Measurements from ENCODE around the gene MED20. TPM values are rescaled to one million over a fixed set of nuclear protein-coding genes. Genes with fewer than 3 reads are reported as not detected.

Gene MED20
- total and polyA plus RNA-seq, 9 donors, result 7.2 to 20.0 (median 13.1) TPM

- H3K9me3 ChIP-seq, result no peaks in the 10 kb centered on the region
- 47 to 54% (median 54%) methylated on average over 1 of the region's 1 CpG for WGBS, 3 donors
- no peak overlapping the region for H3K4me3 ChIP-seq
- TF ChIP-seq POLR2A (IDR thresholded peaks at IDR 0.05), result no peak
- no peak overlapping the region for H3K27ac ChIP-seq
- H3K27me3 ChIP-seq, result no peaks in the 10 kb centered on the region
- no peaks in the 10 kb centered on the region for H3K36me3 ChIP-seq
- DNase-seq, result no peak
- H3K4me1 ChIP-seq (ENCODE audit: insufficient read depth), result peaks cover 6% of the 10 kb centered on the region
- intact Hi-C loops (cut with DNase I), result loop anchor here in 3 of 4 donors (5.0 to 10.0 kb wide), 3 partner anchors 107 to 150 kb away; partner anchors contain the start of genes PRICKLE4 (in 1 of the 3) and TOMM6 (in 1 of the 3)
These were observed 14.2 kb upstream of the MED20 start for GRCh38 chr6:41935193-41935574.

GRCh38 chr6:41934278-41935192 is 13.6 kb upstream of the MED20 start:
- H3K36me3 ChIP-seq, result no peaks in the 10 kb centered on the region
- TF ChIP-seq EP300 (IDR thresholded peaks at IDR 0.05), result no peak
- TF ChIP-seq POLR2A (IDR thresholded peaks at IDR 0.05), result no peak
- H3K27ac ChIP-seq, result no peak overlapping the region
- no peak overlapping the region for H3K4me3 ChIP-seq
- no peaks in the 10 kb centered on the region for H3K27me3 ChIP-seq
- no peak for DNase-seq
- H3K9me3 ChIP-seq, result no peaks in the 10 kb centered on the region
- H3K4me1 ChIP-seq (ENCODE audit: insufficient read depth), result peaks cover 1% of the 10 kb centered on the region
- intact Hi-C loops (cut with DNase I), result loop anchor here in 3 of 4 donors (5.0 to 10.0 kb wide), 3 partner anchors 108 to 150 kb away; partner anchors contain the start of genes PRICKLE4 (in 1 of the 3) and TOMM6 (in 1 of the 3)
- 68 to 74% (median 69%) methylated on average over 7 of the region's 7 CpGs for WGBS, 3 donors

- intact Hi-C loops (cut with DNase I), result loop anchor here in 1 of 4 donors (10.0 kb wide), 2 partner anchors 112 to 148 kb away; partner anchors contain the start of genes PRICKLE4 and TOMM6
These were observed 11.4 kb upstream of the MED20 start for GRCh38 chr6:41932378-41932777.

GRCh38 chr6:41931792-41932191 is 10.9 kb upstream of the MED20 start:
- Histone ChIP-seq H3K9me3 (no peaks in the 10 kb centered on the region), H3K36me3 (no peaks in the 10 kb centered on the region), H3K4me3 (no peak overlapping the region), H3K27me3 (no peaks in the 10 kb centered on the region), H3K4me1 (ENCODE audit: insufficient read depth) (no peaks in the 10 kb centered on the region), H3K27ac (no peak overlapping the region)
- TF ChIP-seq CTCF (IDR thresholded peaks at IDR 0.05) (no peak), POLR2A (IDR thresholded peaks at IDR 0.05) (no peak), EP300 (IDR thresholded peaks at IDR 0.05) (no peak)
- DNase-seq, result no peak
- 43 to 57% (median 45%) methylated on average over 2 of the region's 2 CpGs for WGBS, 3 donors
- intact Hi-C loops (cut with DNase I), result loop anchor here in 1 of 4 donors (10.0 kb wide), 2 partner anchors 113 to 147 kb away; partner anchors contain the start of genes PRICKLE4 and TOMM6

More at GRCh38 chr6:41932378-41932777, 11.4 kb upstream of the MED20 start:
- Histone ChIP-seq H3K9me3 (no peaks in the 10 kb centered on the region), H3K27me3 (no peaks in the 10 kb centered on the region), H3K4me1 (ENCODE audit: insufficient read depth) (no peaks in the 10 kb centered on the region), H3K27ac (no peak overlapping the region), H3K4me3 (no peak overlapping the region), H3K36me3 (no peaks in the 10 kb centered on the region)
- DNase-seq, result no peak
- TF ChIP-seq POLR2A (IDR thresholded peaks at IDR 0.05) (no peak), CTCF (IDR thresholded peaks at IDR 0.05) (no peak), EP300 (IDR thresholded peaks at IDR 0.05) (no peak)
- WGBS, 3 donors, result 78 to 82% (median 80%) methylated on average over 15 of the region's 15 CpGs

GRCh38 chr6:41929924-41930323 is 9.0 kb upstream of the MED20 start:
- Histone ChIP-seq H3K27me3 (no peaks in the 10 kb centered on the region), H3K4me1 (ENCODE audit: insufficient read depth) (no peaks in the 10 kb centered on the region), H3K9me3 (no peaks in the 10 kb centered on the region), H3K36me3 (no peaks in the 10 kb centered on the region), H3K27ac (no peak overlapping the region), H3K4me3 (no peak overlapping the region)
- no peak for TF ChIP-seq POLR2A (IDR thresholded peaks at IDR 0.05)
- no peak for TF ChIP-seq EP300 (IDR thresholded peaks at IDR 0.05)
- no peak for TF ChIP-seq CTCF (IDR thresholded peaks at IDR 0.05)
- intact Hi-C loops (cut with DNase I), result loop anchor here in 2 of 4 donors (10.0 kb wide), 2 partner anchors 115 to 145 kb away; partner anchors contain the start of genes PRICKLE4 (in 2 of the 2) and TOMM6 (in 2 of the 2)
- no peak for DNase-seq
- 82 to 88% (median 83%) methylated on average over 6 of the region's 6 CpGs for WGBS, 3 donors
